ENCODE data around the gene CERS4. TPM values are rescaled to one million over a fixed set of nuclear protein-coding genes. Genes with fewer than 3 reads are reported as not detected.
"Not testable (repeated sequence)": the region's sequence is repeated elsewhere in the genome, so short reads cannot be mapped to it uniquely, and the experiment has no call there.

CERS4 gene
- polyA plus RNA-seq, 1 experiment, result 7.6 TPM

- H3K4me3 ChIP-seq (ENCODE audit: low read depth, low read length), result no peak overlapping the region
- POLR2A ChIA-PET, result no interaction called here
- no peak for DNase-seq (ENCODE audit: low read depth)
Measured at GRCh38 chr19:8262431-8262830, 53.3 kb downstream of the CERS4 start.

GRCh38 chr19:8264248-8264647 is 55.1 kb downstream of the CERS4 start:
- ChIA-PET CTCF (interaction anchor here (0.7 to 0.9 kb wide), 2 partner anchors 11 to 346 kb away, joined by 3 to 4 read pairs; no protein-coding TSS in a partner anchor), POLR2A (interaction anchor here (0.7 kb wide), 1 partner anchor 133 kb away, joined by 3 read pairs; no protein-coding TSS in a partner anchor)
- DNase-seq (ENCODE audit: low read depth); H3K27me3 ChIP-seq (ENCODE audit: control insufficient read depth, insufficient read depth, low read length); H3K4me3 ChIP-seq (ENCODE audit: low read depth, low read length); H3K36me3 ChIP-seq (ENCODE audit: control insufficient read depth, insufficient read depth, low read length): not testable (repeated sequence)

More at GRCh38 chr19:8262431-8262830, 53.3 kb downstream of the CERS4 start:
- Histone ChIP-seq H3K36me3 (ENCODE audit: control insufficient read depth, insufficient read depth, low read length) (no peaks in the 10 kb centered on the region), H3K27me3 (ENCODE audit: control insufficient read depth, insufficient read depth, low read length) (no peaks in the 10 kb centered on the region; the same call in 1 of the 2 replicates)
- no peak for TF ChIP-seq CTCF (IDR thresholded peaks at IDR 0.05; ENCODE audit: insufficient read depth, low read depth, low read length)
- CTCF ChIA-PET, result no interaction called here

- DNase-seq (ENCODE audit: low read depth), result no peak
- CTCF ChIA-PET, result interaction anchor here (1.0 kb wide), 1 partner anchor 10 kb away, joined by 4 read pairs; no protein-coding TSS in a partner anchor
- Histone ChIP-seq H3K27me3 (ENCODE audit: control insufficient read depth, insufficient read depth, low read length) (no peaks in the 10 kb centered on the region; the same call in 1 of the 2 replicates), H3K4me3 (ENCODE audit: low read depth, low read length) (no peak overlapping the region), H3K36me3 (ENCODE audit: control insufficient read depth, insufficient read depth, low read length) (no peaks in the 10 kb centered on the region)
- no peak for TF ChIP-seq CTCF (IDR thresholded peaks at IDR 0.05; ENCODE audit: insufficient read depth, low read depth, low read length)
- POLR2A ChIA-PET, result no interaction called here
Measured at GRCh38 chr19:8265872-8266271, 56.7 kb downstream of the CERS4 start.

GRCh38 chr19:8269724-8270123 is 60.6 kb downstream of the CERS4 start:
- Histone ChIP-seq H3K27me3 (ENCODE audit: control insufficient read depth, insufficient read depth, low read length) (no peaks in the 10 kb centered on the region; the same call in 1 of the 2 replicates), H3K4me3 (ENCODE audit: low read depth, low read length) (no peak overlapping the region), H3K36me3 (ENCODE audit: control insufficient read depth, insufficient read depth, low read length) (no peaks in the 10 kb centered on the region)
- no peak for TF ChIP-seq CTCF (IDR thresholded peaks at IDR 0.05; ENCODE audit: insufficient read depth, low read depth, low read length)
- no peak for DNase-seq (ENCODE audit: low read depth)
- POLR2A ChIA-PET, result no interaction called here
- CTCF ChIA-PET, result interaction anchor here (1.0 to 1.9 kb wide), 6 partner anchors 32 to 372 kb away, joined by 3 to 6 read pairs (median 4); partner anchors contain the start of gene TIMM44

- H3K36me3 ChIP-seq (ENCODE audit: control insufficient read depth, insufficient read depth, low read length); H3K27me3 ChIP-seq (ENCODE audit: control insufficient read depth, insufficient read depth, low read length); H3K4me3 ChIP-seq (ENCODE audit: low read depth, low read length); DNase-seq (ENCODE audit: low read depth); CTCF ChIA-PET; POLR2A ChIA-PET: not testable (repeated sequence)
Measured at GRCh38 chr19:8276508-8276907, 67.3 kb downstream of the CERS4 start.

- H3K36me3 ChIP-seq (ENCODE audit: control insufficient read depth, insufficient read depth, low read length); H3K27me3 ChIP-seq (ENCODE audit: control insufficient read depth, insufficient read depth, low read length); POLR2A ChIA-PET; CTCF ChIA-PET; H3K4me3 ChIP-seq (ENCODE audit: low read depth, low read length); DNase-seq (ENCODE audit: low read depth): not testable (repeated sequence)
Measured at GRCh38 chr19:8291337-8291736, 82.2 kb downstream of the CERS4 start.

GRCh38 chr19:8302357-8302691 is 93.2 kb downstream of the CERS4 start:
- CTCF ChIA-PET, result interaction anchor here (0.7 to 1.0 kb wide), 3 partner anchors 32 to 278 kb away, joined by 3 to 5 read pairs (median 4); no protein-coding TSS in a partner anchor
- DNase-seq (ENCODE audit: low read depth), result no peak
- Histone ChIP-seq H3K27me3 (ENCODE audit: control insufficient read depth, insufficient read depth, low read length) (no peaks in the 10 kb centered on the region), H3K36me3 (ENCODE audit: control insufficient read depth, insufficient read depth, low read length) (no peaks in the 10 kb centered on the region), H3K4me3 (ENCODE audit: low read depth, low read length) (no peak overlapping the region)
- POLR2A ChIA-PET, result no interaction called here
- no peak for TF ChIP-seq CTCF (IDR thresholded peaks at IDR 0.05; ENCODE audit: insufficient read depth, low read depth, low read length)
